Endothelial cell of umbilical vein (primary cell): Measurements from ENCODE around the gene DENND1A. TPM values are rescaled to one million over a fixed set of nuclear protein-coding genes. Genes with fewer than 3 reads are reported as not detected.

Experiments used
- BruUV-seq: library from RNA; stranded (reverse); fragments of 400-500 nt; replicated peaks from 2 replicates; lab custom pipeline; 2021; lab: Mats Ljungman, UMichigan
- CTCF ChIA-PET: fragments of 300-600, 350-600 bp; sonication (Branson Sonifier 250); formaldehyde crosslinking; loops from one replicate; lab custom pipeline; 2021; ENCODE audit warnings: antibody characterized with exemption, inconsistent platforms; lab: Charles Lee
- POLR2A ChIA-PET: fragments of 300-600, 350-600 bp; sonication (Branson Sonifier 250); formaldehyde crosslinking; loops from one replicate; lab custom pipeline; 2021; ENCODE audit warnings: antibody characterized with exemption, inconsistent platforms; lab: Charles Lee
- DNase-seq: peaks from one replicate; pipeline ENCODE4 v3.0.0-alpha.2; 2011; ENCODE audit warnings: low read depth, low spot score
- FAIRE-seq: peaks from 2 replicates; lab custom pipeline; 2011; peaks lifted over from hg19 to GRCh38; lab: Jason Lieb, UNC
- H2AFZ ChIP-seq: 2 replicates; pipeline ENCODE4 v1.6.0; 2012; ENCODE audit warnings: low read depth, low read length, control low read depth, inconsistent platforms
- H3K27ac ChIP-seq: 2 replicates; pipeline ENCODE4 v1.5.1; 2011; ENCODE audit warnings: low read depth, mild to moderate bottlenecking, control low read depth, low read length, moderate library complexity; ENCODE audit not compliant: insufficient read depth
- H3K27me3 ChIP-seq, 2 experiments: 2 replicates each; pipeline versions ENCODE4 v1.6.0 to v1.6.1; 2011; ENCODE audit warnings: low read length in 2 of 2, mixed read lengths in 1 of 2; ENCODE audit not compliant: control insufficient read depth in 2 of 2, insufficient read depth in 2 of 2
- H3K36me3 ChIP-seq, 2 experiments: 2 replicates in 1 of 2; 3 replicates in 1 of 2; pipeline ENCODE4 v1.5.1; 2011; ENCODE audit warnings: low read length in 2 of 2, mild to moderate bottlenecking in 1 of 2, moderate library complexity in 1 of 2; ENCODE audit not compliant: control insufficient read depth in 2 of 2, insufficient read depth in 2 of 2; ENCODE audit errors: extremely low read depth in 1 of 2
- H3K4me1 ChIP-seq: 3 replicates; pipeline ENCODE4 v1.5.1; 2011; ENCODE audit warnings: mild to moderate bottlenecking, low read length; ENCODE audit not compliant: control insufficient read depth, insufficient read depth; ENCODE audit errors: extremely low read depth
- H3K4me2 ChIP-seq: 2 replicates; pipeline ENCODE4 v1.6.1; 2011; ENCODE audit warnings: low read length, control low read depth, mixed read lengths; ENCODE audit not compliant: insufficient read depth
- H3K4me3 ChIP-seq, 3 experiments: fragments of 200-600 bp in 1 of 3; sonication (generic), shearing (Covaris generic) in 1 of 3; replicated peaks in 1 of 3; 2 replicates each; pipeline ENCODE4 v1.5.1; 2011 to 2016; ENCODE audit warnings: control low read depth in 3 of 3, low read length in 3 of 3, mild to moderate bottlenecking in 2 of 3, inconsistent platforms in 1 of 3, low read depth in 1 of 3, moderate library complexity in 1 of 3; ENCODE audit not compliant: insufficient read depth in 1 of 3
- H3K79me2 ChIP-seq: 2 replicates; pipeline ENCODE4 v1.6.0; 2012; ENCODE audit warnings: low read length, inconsistent platforms; ENCODE audit not compliant: control insufficient read depth, insufficient read depth
- H3K9ac ChIP-seq: replicated peaks from 2 replicates; pipeline ENCODE3; 2011; ENCODE audit warnings: low read length, control low read depth; ENCODE audit not compliant: insufficient read depth; ENCODE audit errors: extremely low read depth
- H3K9me1 ChIP-seq: replicated peaks from 3 replicates; pipeline ENCODE4 v1.6.0; 2011; ENCODE audit warnings: mild to moderate bottlenecking, low read length; ENCODE audit not compliant: control insufficient read depth, insufficient read depth; ENCODE audit errors: extremely low read depth
- H3K9me3 ChIP-seq: replicated peaks from 2 replicates; pipeline ENCODE4 v1.5.1; 2012; ENCODE audit warnings: low read length, inconsistent platforms; ENCODE audit not compliant: control insufficient read depth, insufficient read depth
- H4K20me1 ChIP-seq: replicated peaks from 2 replicates; pipeline ENCODE3; 2011; ENCODE audit warnings: mild to moderate bottlenecking, low read length; ENCODE audit not compliant: control insufficient read depth, insufficient read depth; ENCODE audit errors: extremely low read depth
- EZH2 ChIP-seq: IDR thresholded peaks from 2 replicates; pipeline ENCODE4 v1.6.1; 2012; ENCODE audit warnings: borderline replicate concordance, low read depth, mild to moderate bottlenecking, moderate library complexity, low read length, inconsistent platforms; ENCODE audit not compliant: severe bottlenecking
- FOS ChIP-seq: IDR thresholded peaks from 2 replicates; pipeline ENCODE4 v1.6.1; 2011; ENCODE audit warnings: mild to moderate bottlenecking, low read length, moderate library complexity, borderline replicate concordance; ENCODE audit not compliant: insufficient read depth
- GATA2 ChIP-seq: IDR thresholded peaks from 2 replicates; pipeline ENCODE4 v1.7.0; 2011; ENCODE audit warnings: low read depth, mild to moderate bottlenecking, moderate library complexity, mixed read lengths, low read length; ENCODE audit not compliant: insufficient read length, insufficient read depth
- JUN ChIP-seq: IDR thresholded peaks from 2 replicates; pipeline ENCODE4 v1.6.1; 2011; ENCODE audit warnings: borderline replicate concordance, low read depth; ENCODE audit not compliant: insufficient read length, insufficient read depth
- MYC ChIP-seq: IDR thresholded peaks from one replicate; pipeline ENCODE4 v1.6.1; 2011; ENCODE audit warnings: mild to moderate bottlenecking, low read depth, low read length
- POLR2A ChIP-seq: IDR thresholded peaks from 2 replicates; pipeline ENCODE4 v1.6.1; 2012; ENCODE audit warnings: low read depth, mild to moderate bottlenecking, control low read depth, low read length
- POLR2AphosphoS5 ChIP-seq: IDR thresholded peaks from 2 replicates; pipeline ENCODE4 v1.6.1; 2012; ENCODE audit warnings: low read depth, mild to moderate bottlenecking, control low read depth, low read length, moderate library complexity; ENCODE audit not compliant: insufficient read depth
- dilution Hi-C: fragments of 300-500 bp; cut with MboI; formaldehyde crosslinking; loops from one replicate; pipeline ENCODE4 v1.15.0; 2019; ENCODE audit warnings: low sequenced_read_pairs; ENCODE audit not compliant: extremely low pct_ligation_motif_present
- intact Hi-C: fragments of 100-400 bp; cut with micrococcal nuclease; formaldehyde crosslinking; loops from one replicate; pipeline ENCODE4 v1.10.0; 2022
- polyA plus RNA-seq, 4 experiments: library from polyadenylated mRNA; depleted of rRNA in 3 of 4; stranded (reverse) in 3 of 4; unstranded in 1 of 4; fragments of >200 nt; gene quantifications; 2 replicates each; pipeline versions ENCODE4 v1.2.1 to v1.2.3, GENCODE V29; 2011 to 2012; ENCODE audit warnings: missing spikeins in 1 of 4
- total RNA-seq: library from RNA; stranded (reverse); gene quantifications from 2 replicates; pipeline ENCODE4 v1.2.3, GENCODE V29; 2021
- TF ChIP-seq, protein P1 (sequence below): IDR thresholded peaks from 2 replicates; pipeline ENCODE4 v1.6.1; 2011; ENCODE audit not compliant: insufficient read depth, insufficient read length
- TF ChIP-seq, protein P2 (sequence below), 2 donors: IDR thresholded peaks; 1 replicate in 1 of 2; 2 replicates in 1 of 2; pipeline ENCODE4 v1.5.1; 2011; ENCODE audit warnings: low read length in 2 of 2, mild to moderate bottlenecking in 2 of 2, moderate library complexity in 2 of 2, control low read depth in 1 of 2, inconsistent platforms in 1 of 2, low read depth in 1 of 2; ENCODE audit not compliant: insufficient read depth in 1 of 2; ENCODE audit errors: extremely low read depth in 1 of 2

DENND1A gene
- total and polyA plus RNA-seq, 2 donors (not counting 3 experiments of a cell fraction or from before 2014, with no cell fraction given): 18.5 to 24.5 TPM

- Histone ChIP-seq H3K4me2 (no peak overlapping the region), H4K20me1 (no peaks in the 10 kb centered on the region), H3K27me3 (no peaks in the 10 kb centered on the region), H3K9ac (no peak overlapping the region), H3K36me3 (no peaks in the 10 kb centered on the region), H3K79me2 (no peaks in the 10 kb centered on the region), H3K9me1 (no peaks in the 10 kb centered on the region), H3K9me3 (no peaks in the 10 kb centered on the region), H3K4me3 (no peak overlapping the region), H3K4me1 (no peaks in the 10 kb centered on the region), H2AFZ (no peak overlapping the region), H3K27ac (no peak overlapping the region)
- DNase-seq (no peak), FAIRE-seq (no peak)
- ChIA-PET POLR2A (interaction anchor here (0.8 kb wide), 1 partner anchor 9 kb away, joined by 3 read pairs; no protein-coding TSS in a partner anchor), CTCF (interaction anchor here (0.5 to 1.3 kb wide), 6 partner anchors 7 to 42 kb away, joined by 3 to 4 read pairs (median 3); no protein-coding TSS in a partner anchor)
- intact Hi-C loops: no loop called here
- no TSS peak for BruUV-seq
- dilution Hi-C loops: no loop called here
- TF ChIP-seq, protein P1, sequence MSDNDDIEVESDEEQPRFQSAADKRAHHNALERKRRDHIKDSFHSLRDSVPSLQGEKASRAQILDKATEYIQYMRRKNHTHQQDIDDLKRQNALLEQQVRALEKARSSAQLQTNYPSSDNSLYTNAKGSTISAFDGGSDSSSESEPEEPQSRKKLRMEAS: no peak
- TF ChIP-seq FOS: no peak
- no peak for TF ChIP-seq JUN
- TF ChIP-seq GATA2: no peak
- no peak for TF ChIP-seq EZH2
- TF ChIP-seq, protein P2, sequence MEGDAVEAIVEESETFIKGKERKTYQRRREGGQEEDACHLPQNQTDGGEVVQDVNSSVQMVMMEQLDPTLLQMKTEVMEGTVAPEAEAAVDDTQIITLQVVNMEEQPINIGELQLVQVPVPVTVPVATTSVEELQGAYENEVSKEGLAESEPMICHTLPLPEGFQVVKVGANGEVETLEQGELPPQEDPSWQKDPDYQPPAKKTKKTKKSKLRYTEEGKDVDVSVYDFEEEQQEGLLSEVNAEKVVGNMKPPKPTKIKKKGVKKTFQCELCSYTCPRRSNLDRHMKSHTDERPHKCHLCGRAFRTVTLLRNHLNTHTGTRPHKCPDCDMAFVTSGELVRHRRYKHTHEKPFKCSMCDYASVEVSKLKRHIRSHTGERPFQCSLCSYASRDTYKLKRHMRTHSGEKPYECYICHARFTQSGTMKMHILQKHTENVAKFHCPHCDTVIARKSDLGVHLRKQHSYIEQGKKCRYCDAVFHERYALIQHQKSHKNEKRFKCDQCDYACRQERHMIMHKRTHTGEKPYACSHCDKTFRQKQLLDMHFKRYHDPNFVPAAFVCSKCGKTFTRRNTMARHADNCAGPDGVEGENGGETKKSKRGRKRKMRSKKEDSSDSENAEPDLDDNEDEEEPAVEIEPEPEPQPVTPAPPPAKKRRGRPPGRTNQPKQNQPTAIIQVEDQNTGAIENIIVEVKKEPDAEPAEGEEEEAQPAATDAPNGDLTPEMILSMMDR (IDR thresholded peaks at IDR 0.05; ENCODE audit: extremely low read depth in 1 of 2, insufficient read depth in 1 of 2, low read depth in 1 of 2, low read length in 2 of 2): no peak
- no peak for TF ChIP-seq POLR2A
- no peak for TF ChIP-seq MYC
- no peak for TF ChIP-seq POLR2AphosphoS5
These were observed 594.0 kb downstream of the DENND1A start for GRCh38 chr9:123335986-123336329.
